SJSA1 (cell line): ENCODE data around the gene RNPC3. TPM values are rescaled to one million over a fixed set of nuclear protein-coding genes. Genes with fewer than 3 reads are reported as not detected.

ENCODE experiments used
- DNase-seq, 2 experiments: peaks; one replicate each; pipeline ENCODE4 v3.0.0-alpha.2; 2015 to 2020; ENCODE audit warnings: low spot score in 2 of 2, low read depth in 1 of 2
- H3K27ac ChIP-seq: fragments of 250-450 bp; sonication (Bioruptor Pico); 2 replicates; pipeline ENCODE4 v1.5.1; 2020; ENCODE audit warnings: mild to moderate bottlenecking, moderate library complexity
- H3K27me3 ChIP-seq: fragments of 250-450 bp; sonication (Bioruptor Pico); replicated peaks from 2 replicates; pipeline ENCODE4 v1.5.1; 2020; ENCODE audit warnings: mild to moderate bottlenecking, moderate library complexity
- H3K36me3 ChIP-seq: fragments of 250-450 bp; sonication (Bioruptor Pico); 2 replicates; pipeline ENCODE4 v1.5.1; 2020; ENCODE audit warnings: mild to moderate bottlenecking
- H3K4me1 ChIP-seq: fragments of 250-450 bp; sonication (Bioruptor Pico); replicated peaks from 2 replicates; pipeline ENCODE4 v1.6.1; 2021; ENCODE audit warnings: mild to moderate bottlenecking
- H3K4me3 ChIP-seq: fragments of 250-450 bp; sonication (Bioruptor Pico); 2 replicates; pipeline ENCODE4 v1.5.1; 2020; ENCODE audit warnings: mild to moderate bottlenecking
- H3K9me3 ChIP-seq: fragments of 250-450 bp; sonication (Bioruptor Pico); replicated peaks from 2 replicates; pipeline ENCODE4 v1.5.1; 2020; ENCODE audit warnings: mild to moderate bottlenecking
- total RNA-seq: library from RNA; depleted of rRNA; stranded (reverse); fragments of >200 nt; shearing (Covaris generic); gene quantifications from 2 replicates; pipeline ENCODE4 v1.2.3, GENCODE V29; 2014; rRNA removed

The RNPC3 gene, protein sequence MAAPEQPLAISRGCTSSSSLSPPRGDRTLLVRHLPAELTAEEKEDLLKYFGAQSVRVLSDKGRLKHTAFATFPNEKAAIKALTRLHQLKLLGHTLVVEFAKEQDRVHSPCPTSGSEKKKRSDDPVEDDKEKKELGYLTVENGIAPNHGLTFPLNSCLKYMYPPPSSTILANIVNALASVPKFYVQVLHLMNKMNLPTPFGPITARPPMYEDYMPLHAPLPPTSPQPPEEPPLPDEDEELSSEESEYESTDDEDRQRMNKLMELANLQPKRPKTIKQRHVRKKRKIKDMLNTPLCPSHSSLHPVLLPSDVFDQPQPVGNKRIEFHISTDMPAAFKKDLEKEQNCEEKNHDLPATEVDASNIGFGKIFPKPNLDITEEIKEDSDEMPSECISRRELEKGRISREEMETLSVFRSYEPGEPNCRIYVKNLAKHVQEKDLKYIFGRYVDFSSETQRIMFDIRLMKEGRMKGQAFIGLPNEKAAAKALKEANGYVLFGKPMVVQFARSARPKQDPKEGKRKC
- total RNA-seq, result 3.5 and 5.1 TPM in 2 replicates

DNA sequence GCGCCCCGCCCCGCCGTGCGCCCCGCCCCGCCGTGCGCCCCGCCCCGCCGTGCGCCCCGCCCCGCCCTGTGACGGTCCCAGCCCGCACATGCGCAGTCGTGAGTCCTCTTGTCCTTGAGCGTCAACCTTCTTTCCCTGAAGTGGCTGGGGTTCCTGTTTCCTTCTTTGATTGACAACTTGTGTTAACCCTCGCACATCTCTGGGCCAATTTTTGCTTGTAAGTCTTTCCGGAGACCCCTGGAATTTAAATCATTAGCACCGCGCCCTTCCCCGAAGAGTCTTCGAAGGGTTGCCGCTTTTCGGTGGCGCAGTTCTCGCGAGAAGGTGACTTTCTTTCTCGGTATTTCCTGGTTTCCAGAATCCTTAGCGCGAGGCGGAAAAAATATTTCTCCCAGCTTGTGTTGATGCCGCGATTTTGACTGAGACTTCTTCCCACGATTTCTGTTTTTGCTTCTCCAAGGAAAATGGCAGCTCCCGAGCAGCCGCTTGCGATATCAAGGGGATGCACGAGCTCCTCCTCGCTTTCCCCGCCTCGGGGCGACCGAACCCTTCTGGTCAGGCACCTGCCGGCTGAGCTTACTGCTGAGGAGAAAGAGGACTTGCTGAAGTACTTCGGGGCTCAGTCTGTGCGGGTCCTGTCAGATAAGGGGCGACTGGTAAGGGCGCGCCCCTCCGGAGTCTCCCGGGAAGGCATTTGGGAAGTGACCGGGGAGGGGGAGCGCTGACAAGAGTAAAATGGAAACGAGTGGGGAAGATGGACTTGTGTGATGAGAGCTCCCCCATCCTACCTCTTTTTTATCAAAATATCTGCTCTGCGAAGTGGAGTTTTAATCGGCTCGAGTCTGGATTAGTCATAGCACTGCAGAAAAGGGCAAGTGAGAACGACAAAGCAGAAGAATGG is at the start of gene RNPC3:
TSS of gene RNPC3 (plus strand) at position 93 of the 901 bp plus-strand sequence. CDS start at position 465, 372 bp downstream.
- peak; percentile 85 to 98 for DNase-seq
- Histone ChIP-seq H3K27ac (peak within 1 kb of the TSS; percentile 98), H3K4me1 (peaks cover 5% of the 10 kb centered on the region), H3K27me3 (no peaks in the 10 kb centered on the region), H3K9me3 (no peaks in the 10 kb centered on the region), H3K4me3 (peak within 1 kb of the TSS; percentile 68), H3K36me3 (peaks cover 21% of the 10 kb centered on the region)

DNA sequence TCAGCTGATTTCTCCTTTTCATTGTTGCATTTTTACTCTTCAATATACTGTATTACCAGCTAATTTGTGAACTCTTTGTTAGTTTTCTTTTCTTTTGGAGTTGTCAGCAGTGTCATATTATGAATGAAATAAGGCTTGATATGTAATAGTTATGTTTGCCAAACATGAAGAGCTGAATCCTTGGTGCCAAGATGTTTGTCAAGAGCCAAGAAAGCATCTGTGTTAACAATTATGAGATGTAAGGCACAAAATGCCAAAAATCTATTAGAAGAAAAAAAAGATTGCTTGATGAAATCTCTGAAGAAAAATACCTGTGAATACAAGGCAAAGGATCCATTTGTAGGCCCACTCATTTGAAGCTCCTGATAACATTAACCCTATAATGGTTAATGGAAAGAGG is 48.4 kb upstream of the RNPC3 start:
- Histone ChIP-seq H3K27me3 (no peaks in the 10 kb centered on the region), H3K4me1 (no peaks in the 10 kb centered on the region), H3K9me3 (no peaks in the 10 kb centered on the region), H3K27ac (no peak overlapping the region), H3K36me3 (no peaks in the 10 kb centered on the region), H3K4me3 (no peak overlapping the region)
- DNase-seq, result no peak

DNA sequence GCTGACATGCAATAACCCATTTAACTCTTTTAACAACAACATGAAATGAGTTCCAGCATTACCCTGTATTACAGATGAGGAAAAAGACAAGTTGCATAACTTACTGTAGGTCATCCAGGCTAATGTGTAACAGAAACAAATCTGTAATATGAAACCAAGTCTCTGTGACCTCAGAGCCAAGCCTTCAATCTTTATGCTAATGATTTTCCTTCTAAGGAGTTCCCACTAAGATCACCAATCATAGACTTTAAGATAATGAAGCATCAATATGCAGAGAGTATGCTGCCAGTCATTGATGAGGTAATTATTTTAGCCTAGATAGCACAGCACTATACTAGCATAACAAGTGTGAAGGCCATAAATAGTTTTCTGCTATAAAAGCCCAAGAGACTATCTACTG is 35.6 kb upstream of the RNPC3 start:
- H3K4me1 ChIP-seq, result no peaks in the 10 kb centered on the region
- no peaks in the 10 kb centered on the region for H3K27me3 ChIP-seq
- DNase-seq, result no peak
- H3K36me3 ChIP-seq, result no peaks in the 10 kb centered on the region
- H3K27ac ChIP-seq, result no peak overlapping the region
- no peaks in the 10 kb centered on the region for H3K9me3 ChIP-seq
- no peak overlapping the region for H3K4me3 ChIP-seq

DNA sequence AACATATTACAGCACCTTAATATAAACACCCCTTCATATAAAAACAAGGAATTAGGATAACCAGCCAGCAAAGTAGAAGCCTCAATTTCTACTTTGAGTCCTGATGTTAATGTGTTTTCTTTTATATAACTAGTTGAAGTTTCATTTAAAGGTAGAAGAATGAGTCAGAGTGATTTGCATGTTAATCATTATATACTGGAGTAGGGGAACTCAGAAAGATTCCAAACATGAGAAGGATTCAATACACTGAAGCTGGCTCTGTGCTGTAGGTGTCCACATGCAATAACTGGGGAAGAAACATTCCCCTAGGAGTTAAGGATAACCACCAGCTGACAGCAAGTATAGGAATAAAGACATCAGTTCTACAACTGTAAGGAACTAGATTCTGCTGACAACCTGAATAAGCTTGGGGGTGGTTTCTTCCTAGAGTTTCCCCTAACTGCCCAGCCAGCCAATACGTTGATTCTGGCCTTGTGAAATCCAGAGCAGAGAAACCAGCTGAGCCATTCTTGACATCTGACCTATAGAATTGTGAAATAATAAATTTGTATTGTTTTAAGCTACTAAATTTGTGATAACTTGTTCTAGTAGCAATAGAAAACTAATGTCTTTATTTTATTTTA is 33.4 kb upstream of the RNPC3 start:
- H3K4me1 ChIP-seq, result no peaks in the 10 kb centered on the region
- no peak overlapping the region for H3K4me3 ChIP-seq
- no peak overlapping the region for H3K27ac ChIP-seq
- no peaks in the 10 kb centered on the region for H3K27me3 ChIP-seq
- H3K36me3 ChIP-seq, result no peaks in the 10 kb centered on the region
- no peaks in the 10 kb centered on the region for H3K9me3 ChIP-seq
- DNase-seq, result no peak

DNA sequence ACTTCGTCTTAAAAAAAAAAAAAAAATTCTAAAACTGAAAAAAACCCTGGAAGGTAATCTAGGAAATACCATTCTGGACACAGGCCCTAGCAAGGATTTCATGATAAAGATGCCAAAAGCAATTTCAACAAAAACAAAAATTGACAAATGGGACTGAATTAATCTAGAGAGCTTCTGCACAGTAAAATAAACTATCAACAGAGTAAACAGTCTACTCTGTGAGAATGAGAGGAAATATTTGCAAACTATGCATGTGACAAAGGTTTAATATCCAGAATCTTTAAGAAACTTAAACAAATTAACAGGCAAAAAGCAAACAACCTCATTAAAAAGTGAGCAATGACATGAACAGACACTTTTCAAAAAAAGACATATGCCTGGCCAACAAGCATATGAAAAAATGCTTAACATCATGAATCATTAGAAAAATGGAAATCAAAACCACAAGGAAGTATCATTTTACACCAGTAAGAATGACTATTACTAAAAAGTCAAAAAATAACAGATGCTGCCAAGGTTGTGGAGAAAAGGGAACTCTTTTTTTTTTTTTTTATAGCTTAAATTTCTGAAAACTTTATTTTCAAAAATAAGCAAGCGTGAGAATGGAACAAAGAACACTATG is 29.4 kb upstream of the RNPC3 start:
- Histone ChIP-seq H3K36me3 (no peaks in the 10 kb centered on the region), H3K27me3 (no peaks in the 10 kb centered on the region), H3K4me3 (no peak overlapping the region), H3K27ac (no peak overlapping the region), H3K4me1 (no peaks in the 10 kb centered on the region), H3K9me3 (no peaks in the 10 kb centered on the region)
- no peak for DNase-seq

DNA sequence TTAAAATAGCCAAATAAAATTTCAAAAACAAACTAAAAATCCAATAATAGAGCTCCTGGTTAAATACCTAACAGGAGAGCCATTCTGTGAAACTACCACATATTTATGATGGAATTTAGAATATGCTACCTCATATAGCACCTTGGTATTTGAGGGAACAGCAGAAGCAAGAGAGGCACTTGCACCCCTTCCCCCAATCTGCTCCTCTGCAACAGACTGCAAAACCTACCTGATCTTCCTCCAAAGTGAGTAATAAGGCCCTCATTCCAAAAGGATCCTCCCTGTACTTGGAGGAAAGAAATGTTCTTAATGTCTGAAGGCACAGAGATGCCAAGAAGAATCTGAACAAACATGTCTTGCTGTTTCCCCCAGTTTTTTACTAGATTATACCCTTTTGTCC is 28.1 kb upstream of the RNPC3 start:
- DNase-seq, result no peak
- no peaks in the 10 kb centered on the region for H3K4me1 ChIP-seq
- no peak overlapping the region for H3K4me3 ChIP-seq

DNA sequence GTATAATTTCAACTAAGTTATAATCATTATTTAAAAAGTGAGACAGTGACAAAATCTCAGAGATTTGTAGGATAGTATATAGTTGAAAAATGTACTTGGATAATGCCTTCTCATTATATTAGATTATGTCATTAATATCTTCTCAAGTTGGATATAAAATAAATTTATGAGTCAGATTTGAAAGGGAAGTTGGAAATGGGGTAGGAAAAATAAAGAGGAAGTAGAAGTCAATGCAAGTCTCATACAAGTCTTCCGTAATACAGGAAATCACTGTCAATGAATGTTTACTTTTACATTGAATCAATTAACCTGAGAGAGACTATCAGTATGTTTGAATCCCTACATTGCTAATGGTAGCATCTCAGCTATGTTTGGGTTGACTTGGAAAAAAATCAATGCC is 16.2 kb upstream of the RNPC3 start:
- no peak for DNase-seq
- H3K4me3 ChIP-seq, result no peak overlapping the region
- H3K9me3 ChIP-seq, result no peaks in the 10 kb centered on the region
- no peaks in the 10 kb centered on the region for H3K4me1 ChIP-seq
- H3K27ac ChIP-seq, result no peak overlapping the region
- H3K27me3 ChIP-seq, result no peaks in the 10 kb centered on the region
- H3K36me3 ChIP-seq, result no peaks in the 10 kb centered on the region

More for the DNA sequence above, 28.1 kb upstream of the RNPC3 start:
- Histone ChIP-seq H3K27ac (no peak overlapping the region), H3K27me3 (no peaks in the 10 kb centered on the region), H3K9me3 (no peaks in the 10 kb centered on the region), H3K36me3 (no peaks in the 10 kb centered on the region)

DNA sequence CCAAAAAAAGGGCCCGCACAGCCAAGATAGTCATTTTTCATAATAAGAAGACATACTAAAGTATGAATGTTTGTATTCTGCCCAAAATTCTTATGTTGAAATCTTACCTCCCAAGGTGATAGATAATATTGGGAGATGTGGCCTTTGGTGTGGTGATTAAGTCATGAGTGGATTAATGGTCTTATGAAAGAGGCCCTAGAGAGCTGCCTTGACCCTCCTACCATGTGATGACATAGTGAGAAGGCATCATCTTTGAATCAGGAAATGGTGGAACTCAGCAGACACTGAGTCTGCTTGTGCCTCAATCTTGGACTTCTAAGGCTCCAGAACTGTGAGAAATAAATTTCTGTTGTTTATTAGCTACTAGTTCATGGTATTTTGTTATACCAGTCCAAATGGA is 11.8 kb upstream of the RNPC3 start:
- no peak for DNase-seq
- Histone ChIP-seq H3K4me3 (no peak overlapping the region), H3K36me3 (no peaks in the 10 kb centered on the region), H3K9me3 (no peaks in the 10 kb centered on the region), H3K27me3 (no peaks in the 10 kb centered on the region), H3K27ac (no peak overlapping the region), H3K4me1 (peaks cover 12% of the 10 kb centered on the region)

DNA sequence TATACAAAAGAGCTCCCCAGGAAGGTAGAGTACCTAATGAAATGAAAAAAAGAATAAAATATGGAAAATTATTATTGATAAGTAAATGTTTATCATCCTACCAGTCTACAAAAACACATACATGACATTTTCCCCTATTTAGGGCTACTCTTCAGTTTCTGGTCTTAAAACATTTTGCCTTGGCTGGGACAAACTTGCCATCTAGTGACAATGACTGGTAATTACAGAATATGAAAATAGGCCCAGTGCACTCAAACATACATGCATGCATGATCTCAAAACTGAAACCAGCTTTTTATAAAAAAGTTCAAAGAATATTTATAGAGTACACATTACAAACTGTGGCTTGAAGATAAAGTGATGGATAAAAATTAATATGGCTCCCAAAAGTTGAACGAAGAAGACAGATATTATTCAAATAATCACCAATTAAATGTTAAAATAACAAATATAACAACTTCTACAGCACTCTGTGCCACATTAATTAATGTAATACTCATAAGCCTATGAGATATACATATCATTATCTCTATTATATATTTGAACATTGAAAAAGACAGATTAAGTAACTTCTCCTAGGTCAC is 10.5 kb upstream of the RNPC3 start:
- H3K4me1 ChIP-seq, result peaks cover 12% of the 10 kb centered on the region
- H3K36me3 ChIP-seq, result no peaks in the 10 kb centered on the region
- no peak overlapping the region for H3K27ac ChIP-seq
- no peak overlapping the region for H3K4me3 ChIP-seq
- no peaks in the 10 kb centered on the region for H3K9me3 ChIP-seq
- no peaks in the 10 kb centered on the region for H3K27me3 ChIP-seq
- DNase-seq, result peak in 1 of 2 experiments; percentile 27

DNA sequence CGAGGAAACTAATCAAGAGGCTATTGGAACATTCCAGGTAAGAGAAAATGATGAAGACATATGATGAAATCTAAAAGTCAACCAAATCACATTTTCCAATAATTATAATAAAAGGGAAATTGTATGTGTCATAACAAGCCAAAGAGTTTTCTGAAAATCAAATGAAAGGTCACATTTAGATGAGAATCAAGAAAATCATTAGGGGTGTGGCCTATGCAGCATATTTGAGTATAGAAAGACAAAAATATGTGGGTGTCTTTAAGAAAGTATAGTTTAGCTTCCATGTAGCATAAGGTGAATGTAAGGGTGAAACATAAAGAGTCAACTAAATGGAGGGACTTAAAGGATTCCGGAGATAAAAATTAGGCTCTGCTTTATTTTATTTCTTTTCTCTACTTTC is 9.2 kb upstream of the RNPC3 start:
- no peak for DNase-seq
- Histone ChIP-seq H3K4me1 (peaks cover 12% of the 10 kb centered on the region), H3K27ac (no peak overlapping the region)

DNA sequence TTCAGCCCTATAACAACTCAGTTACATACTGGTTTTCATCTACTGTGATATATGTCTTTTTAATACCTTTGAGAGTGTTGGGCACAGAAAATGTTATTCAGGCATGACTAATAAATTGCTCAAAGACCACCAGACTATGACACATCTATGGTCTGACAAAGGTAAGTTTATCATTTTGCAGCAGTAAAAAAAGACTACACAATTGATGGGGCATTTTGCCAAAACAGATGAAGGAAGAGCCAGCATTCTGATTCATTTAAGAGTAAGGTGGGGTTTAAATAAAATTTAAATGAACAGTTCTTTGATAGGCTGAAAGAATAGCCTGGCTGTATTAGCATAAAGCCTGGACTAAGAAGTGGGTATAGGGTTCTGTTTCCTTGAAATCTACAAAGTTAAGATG is 8.8 kb upstream of the RNPC3 start:
- Histone ChIP-seq H3K27me3 (no peaks in the 10 kb centered on the region), H3K4me3 (no peak overlapping the region), H3K9me3 (no peaks in the 10 kb centered on the region), H3K27ac (no peak overlapping the region), H3K36me3 (no peaks in the 10 kb centered on the region), H3K4me1 (peaks cover 12% of the 10 kb centered on the region)
- DNase-seq, result peak in 1 of 2 experiments; percentile 20

More for the DNA sequence above, 9.2 kb upstream of the RNPC3 start:
- Histone ChIP-seq H3K27me3 (no peaks in the 10 kb centered on the region), H3K36me3 (no peaks in the 10 kb centered on the region), H3K4me3 (no peak overlapping the region), H3K9me3 (no peaks in the 10 kb centered on the region)

DNA sequence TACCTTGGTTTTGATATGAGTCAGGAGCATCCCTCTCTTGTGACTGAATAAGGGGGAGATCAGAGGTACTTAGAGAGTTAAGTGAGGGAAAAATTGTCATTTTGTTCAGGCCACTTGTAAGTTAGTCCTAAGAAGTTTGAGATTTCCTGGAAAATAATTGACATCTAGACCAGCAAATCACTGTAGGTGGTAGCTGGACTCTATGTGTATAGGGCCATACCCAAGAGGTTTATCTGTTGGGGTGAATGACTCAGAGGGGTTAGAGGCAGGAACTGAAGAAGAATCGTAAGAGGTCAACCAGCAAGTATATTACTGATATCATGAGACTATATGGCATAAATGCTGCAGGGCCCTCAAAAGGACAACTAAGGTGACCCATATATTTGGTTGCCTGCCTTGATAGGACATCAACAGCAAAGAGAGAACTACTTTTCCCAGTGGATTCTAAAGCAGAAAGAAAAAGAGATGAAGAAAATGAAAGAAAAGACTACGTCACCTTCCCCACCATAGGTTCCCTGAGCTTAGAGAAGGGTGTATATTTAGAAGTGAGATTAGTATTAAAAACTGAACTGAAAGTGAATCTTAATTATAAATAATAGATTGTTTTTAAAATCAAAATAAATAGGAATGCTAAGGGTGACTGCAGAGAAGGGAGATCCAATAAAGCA is 8.0 kb upstream of the RNPC3 start:
- no peak overlapping the region for H3K4me3 ChIP-seq
- no peaks in the 10 kb centered on the region for H3K27me3 ChIP-seq
- DNase-seq, result no peak
- H3K36me3 ChIP-seq, result no peaks in the 10 kb centered on the region
- H3K27ac ChIP-seq, result no peak overlapping the region
- H3K9me3 ChIP-seq, result no peaks in the 10 kb centered on the region
- peaks cover 12% of the 10 kb centered on the region for H3K4me1 ChIP-seq
